OCI-LY7 (cell line): ENCODE results near the gene ZNF224.

ENCODE experiments used
- CTCF ChIP-seq: fragments of 200-600 bp; sonication (generic); conservative IDR thresholded peaks from 2 replicates; pipeline ENCODE4 v1.5.1; 2014; ENCODE audit warnings: mild to moderate bottlenecking, antibody characterized with exemption, low read length, moderate library complexity, mixed read lengths
- EZH2phosphoT487 ChIP-seq: fragments of 200-600 bp; sonication (generic); IDR thresholded peaks from 2 replicates; pipeline ENCODE4 v1.6.1; 2018; ENCODE audit warnings: low read depth, borderline replicate concordance, mild to moderate bottlenecking, mixed run types, antibody characterized with exemption, low read length, moderate library complexity, mixed read lengths

GRCh38 chr19:44066305-44066704 lies 27.9 kb upstream of the ZNF224 start:
- TF ChIP-seq CTCF (no peak), EZH2phosphoT487 (no peak)
